PC-3 (cell line): ENCODE measurements around the gene KMT2C.

Experiments used
- CTCF ChIP-seq: fragments of 300-600 bp; sonication (generic); conservative IDR thresholded peaks from 2 replicates; pipeline ENCODE4 v1.5.1; 2017; ENCODE audit warnings: antibody characterized with exemption, low read depth, mild to moderate bottlenecking, low read length
- EZH2 ChIP-seq: fragments of 300-600 bp; sonication (generic); IDR thresholded peaks from one replicate; pipeline ENCODE4 v1.6.1; 2017; ENCODE audit warnings: antibody characterized with exemption, mild to moderate bottlenecking, low read length; ENCODE audit not compliant: unreplicated experiment

DNA sequence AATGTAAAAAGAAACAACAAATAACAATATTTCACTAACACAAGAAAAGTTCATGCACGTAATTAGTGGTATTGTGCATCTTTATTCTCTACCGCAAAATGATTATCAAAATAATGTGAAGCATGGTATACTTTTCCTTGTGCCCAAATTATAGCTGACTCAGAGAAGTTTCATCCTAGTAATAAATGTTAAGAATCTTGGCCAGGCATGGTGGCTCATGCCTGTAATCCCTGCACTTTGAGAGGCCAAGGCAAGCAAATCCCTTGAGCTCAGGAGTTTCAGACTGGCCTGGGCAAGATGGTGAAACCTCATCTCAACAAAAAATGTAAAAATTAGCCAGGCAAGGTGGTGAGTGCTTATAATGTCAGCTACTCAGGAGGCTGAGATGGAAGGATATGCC lies 105.0 kb downstream of the KMT2C start:
- TF ChIP-seq CTCF (no peak), EZH2 (no peak)
